Endothelial cell of umbilical vein (primary cell): Measurements from ENCODE around the gene SAMD4B. TPM values are rescaled to one million over a fixed set of nuclear protein-coding genes. Genes with fewer than 3 reads are reported as not detected.

Experiments used
- BruUV-seq: library from RNA; stranded (reverse); fragments of 400-500 nt; replicated peaks from 2 replicates; lab custom pipeline; 2021; lab: Mats Ljungman, UMichigan
- CTCF ChIA-PET: fragments of 300-600, 350-600 bp; sonication (Branson Sonifier 250); formaldehyde crosslinking; loops from one replicate; lab custom pipeline; 2021; ENCODE audit warnings: antibody characterized with exemption, inconsistent platforms; lab: Charles Lee
- POLR2A ChIA-PET: fragments of 300-600, 350-600 bp; sonication (Branson Sonifier 250); formaldehyde crosslinking; loops from one replicate; lab custom pipeline; 2021; ENCODE audit warnings: antibody characterized with exemption, inconsistent platforms; lab: Charles Lee
- DNase-seq: peaks from one replicate; pipeline ENCODE4 v3.0.0-alpha.2; 2011; ENCODE audit warnings: low read depth, low spot score
- FAIRE-seq: peaks from 2 replicates; lab custom pipeline; 2011; peaks lifted over from hg19 to GRCh38; lab: Jason Lieb, UNC
- H2AFZ ChIP-seq: 2 replicates; pipeline ENCODE4 v1.6.0; 2012; ENCODE audit warnings: low read depth, low read length, control low read depth, inconsistent platforms
- H3K27ac ChIP-seq: 2 replicates; pipeline ENCODE4 v1.5.1; 2011; ENCODE audit warnings: low read depth, mild to moderate bottlenecking, control low read depth, low read length, moderate library complexity; ENCODE audit not compliant: insufficient read depth
- H3K27me3 ChIP-seq, 2 experiments: 2 replicates each; pipeline versions ENCODE4 v1.6.0 to v1.6.1; 2011; ENCODE audit warnings: low read length in 2 of 2, mixed read lengths in 1 of 2; ENCODE audit not compliant: control insufficient read depth in 2 of 2, insufficient read depth in 2 of 2
- H3K36me3 ChIP-seq, 2 experiments: 2 replicates in 1 of 2; 3 replicates in 1 of 2; pipeline ENCODE4 v1.5.1; 2011; ENCODE audit warnings: low read length in 2 of 2, mild to moderate bottlenecking in 1 of 2, moderate library complexity in 1 of 2; ENCODE audit not compliant: control insufficient read depth in 2 of 2, insufficient read depth in 2 of 2; ENCODE audit errors: extremely low read depth in 1 of 2
- H3K4me1 ChIP-seq: 3 replicates; pipeline ENCODE4 v1.5.1; 2011; ENCODE audit warnings: mild to moderate bottlenecking, low read length; ENCODE audit not compliant: control insufficient read depth, insufficient read depth; ENCODE audit errors: extremely low read depth
- H3K4me2 ChIP-seq: 2 replicates; pipeline ENCODE4 v1.6.1; 2011; ENCODE audit warnings: low read length, control low read depth, mixed read lengths; ENCODE audit not compliant: insufficient read depth
- H3K4me3 ChIP-seq, 3 experiments: fragments of 200-600 bp in 1 of 3; sonication (generic), shearing (Covaris generic) in 1 of 3; replicated peaks in 1 of 3; 2 replicates each; pipeline ENCODE4 v1.5.1; 2011 to 2016; ENCODE audit warnings: control low read depth in 3 of 3, low read length in 3 of 3, mild to moderate bottlenecking in 2 of 3, inconsistent platforms in 1 of 3, low read depth in 1 of 3, moderate library complexity in 1 of 3; ENCODE audit not compliant: insufficient read depth in 1 of 3
- H3K79me2 ChIP-seq: 2 replicates; pipeline ENCODE4 v1.6.0; 2012; ENCODE audit warnings: low read length, inconsistent platforms; ENCODE audit not compliant: control insufficient read depth, insufficient read depth
- H3K9ac ChIP-seq: replicated peaks from 2 replicates; pipeline ENCODE3; 2011; ENCODE audit warnings: low read length, control low read depth; ENCODE audit not compliant: insufficient read depth; ENCODE audit errors: extremely low read depth
- H3K9me1 ChIP-seq: replicated peaks from 3 replicates; pipeline ENCODE4 v1.6.0; 2011; ENCODE audit warnings: mild to moderate bottlenecking, low read length; ENCODE audit not compliant: control insufficient read depth, insufficient read depth; ENCODE audit errors: extremely low read depth
- H3K9me3 ChIP-seq: replicated peaks from 2 replicates; pipeline ENCODE4 v1.5.1; 2012; ENCODE audit warnings: low read length, inconsistent platforms; ENCODE audit not compliant: control insufficient read depth, insufficient read depth
- H4K20me1 ChIP-seq: replicated peaks from 2 replicates; pipeline ENCODE3; 2011; ENCODE audit warnings: mild to moderate bottlenecking, low read length; ENCODE audit not compliant: control insufficient read depth, insufficient read depth; ENCODE audit errors: extremely low read depth
- GATA2 ChIP-seq: IDR thresholded peaks from 2 replicates; pipeline ENCODE4 v1.7.0; 2011; ENCODE audit warnings: low read depth, mild to moderate bottlenecking, moderate library complexity, mixed read lengths, low read length; ENCODE audit not compliant: insufficient read length, insufficient read depth
- JUN ChIP-seq: IDR thresholded peaks from 2 replicates; pipeline ENCODE4 v1.6.1; 2011; ENCODE audit warnings: borderline replicate concordance, low read depth; ENCODE audit not compliant: insufficient read length, insufficient read depth
- MYC ChIP-seq: IDR thresholded peaks from one replicate; pipeline ENCODE4 v1.6.1; 2011; ENCODE audit warnings: mild to moderate bottlenecking, low read depth, low read length
- POLR2AphosphoS5 ChIP-seq: IDR thresholded peaks from 2 replicates; pipeline ENCODE4 v1.6.1; 2012; ENCODE audit warnings: low read depth, mild to moderate bottlenecking, control low read depth, low read length, moderate library complexity; ENCODE audit not compliant: insufficient read depth
- dilution Hi-C: fragments of 300-500 bp; cut with MboI; formaldehyde crosslinking; loops from one replicate; pipeline ENCODE4 v1.15.0; 2019; ENCODE audit warnings: low sequenced_read_pairs; ENCODE audit not compliant: extremely low pct_ligation_motif_present
- intact Hi-C: fragments of 100-400 bp; cut with micrococcal nuclease; formaldehyde crosslinking; loops from one replicate; pipeline ENCODE4 v1.10.0; 2022
- polyA plus RNA-seq, 4 experiments: library from polyadenylated mRNA; depleted of rRNA in 3 of 4; stranded (reverse) in 3 of 4; unstranded in 1 of 4; fragments of >200 nt; gene quantifications; 2 replicates each; pipeline versions ENCODE4 v1.2.1 to v1.2.3, GENCODE V29; 2011 to 2012; ENCODE audit warnings: missing spikeins in 1 of 4
- total RNA-seq: library from RNA; stranded (reverse); gene quantifications from 2 replicates; pipeline ENCODE4 v1.2.3, GENCODE V29; 2021
- TF ChIP-seq, protein P1 (sequence below), 2 donors: IDR thresholded peaks; 1 replicate in 1 of 2; 2 replicates in 1 of 2; pipeline ENCODE4 v1.5.1; 2011; ENCODE audit warnings: low read length in 2 of 2, mild to moderate bottlenecking in 2 of 2, moderate library complexity in 2 of 2, control low read depth in 1 of 2, inconsistent platforms in 1 of 2, low read depth in 1 of 2; ENCODE audit not compliant: insufficient read depth in 1 of 2; ENCODE audit errors: extremely low read depth in 1 of 2
- TF ChIP-seq, protein P2 (sequence below): IDR thresholded peaks from 2 replicates; pipeline ENCODE4 v1.6.1; 2011; ENCODE audit not compliant: insufficient read depth, insufficient read length

Gene SAMD4B
- total and polyA plus RNA-seq, 2 donors (not counting 3 experiments of a cell fraction or from before 2014, with no cell fraction given), result 82.1 to 84.2 TPM

DNA sequence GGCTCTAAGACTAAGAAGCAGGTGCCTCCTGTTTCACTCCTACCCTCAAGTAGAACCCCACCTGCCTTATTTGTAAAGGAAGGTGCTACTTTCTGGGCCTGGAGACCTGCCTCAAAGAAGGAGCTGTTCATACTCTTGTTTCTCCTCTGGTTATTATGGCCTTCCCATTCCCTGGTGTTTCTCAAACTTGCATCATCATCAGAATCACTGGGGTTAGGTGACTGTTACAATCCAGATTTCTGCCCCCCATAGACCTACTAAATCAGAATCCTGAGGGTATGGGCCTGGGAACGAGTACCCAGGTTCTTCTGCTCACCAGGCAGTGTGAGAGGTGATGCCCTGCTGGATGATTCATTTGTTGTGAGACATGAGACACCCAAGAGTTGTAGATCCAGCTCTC, 18.4 kb downstream of the SAMD4B start:
- H3K27ac ChIP-seq, result no peak overlapping the region
- dilution Hi-C loops, result no loop called here
- no peak overlapping the region for H2AFZ ChIP-seq
- BruUV-seq, result no TSS peak
- H3K9ac ChIP-seq, result no peak overlapping the region
- no peak overlapping the region for H3K4me3 ChIP-seq
- H3K27me3 ChIP-seq, result no peaks in the 10 kb centered on the region
- ChIA-PET CTCF (no interaction called here), POLR2A (no interaction called here)
- FAIRE-seq (no peak), DNase-seq (no peak)
- peaks cover 15 to 42% of the 10 kb centered on the region in 2 experiments for H3K36me3 ChIP-seq
- no peak overlapping the region for H3K4me2 ChIP-seq
- H4K20me1 ChIP-seq, result no peaks in the 10 kb centered on the region
- intact Hi-C loops, result no loop called here
- no peaks in the 10 kb centered on the region for H3K9me1 ChIP-seq
- TF ChIP-seq, protein P1, sequence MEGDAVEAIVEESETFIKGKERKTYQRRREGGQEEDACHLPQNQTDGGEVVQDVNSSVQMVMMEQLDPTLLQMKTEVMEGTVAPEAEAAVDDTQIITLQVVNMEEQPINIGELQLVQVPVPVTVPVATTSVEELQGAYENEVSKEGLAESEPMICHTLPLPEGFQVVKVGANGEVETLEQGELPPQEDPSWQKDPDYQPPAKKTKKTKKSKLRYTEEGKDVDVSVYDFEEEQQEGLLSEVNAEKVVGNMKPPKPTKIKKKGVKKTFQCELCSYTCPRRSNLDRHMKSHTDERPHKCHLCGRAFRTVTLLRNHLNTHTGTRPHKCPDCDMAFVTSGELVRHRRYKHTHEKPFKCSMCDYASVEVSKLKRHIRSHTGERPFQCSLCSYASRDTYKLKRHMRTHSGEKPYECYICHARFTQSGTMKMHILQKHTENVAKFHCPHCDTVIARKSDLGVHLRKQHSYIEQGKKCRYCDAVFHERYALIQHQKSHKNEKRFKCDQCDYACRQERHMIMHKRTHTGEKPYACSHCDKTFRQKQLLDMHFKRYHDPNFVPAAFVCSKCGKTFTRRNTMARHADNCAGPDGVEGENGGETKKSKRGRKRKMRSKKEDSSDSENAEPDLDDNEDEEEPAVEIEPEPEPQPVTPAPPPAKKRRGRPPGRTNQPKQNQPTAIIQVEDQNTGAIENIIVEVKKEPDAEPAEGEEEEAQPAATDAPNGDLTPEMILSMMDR (IDR thresholded peaks at IDR 0.05; ENCODE audit: extremely low read depth in 1 of 2, insufficient read depth in 1 of 2, low read depth in 1 of 2, low read length in 2 of 2), result no peak
- TF ChIP-seq MYC (no peak), GATA2 (no peak), POLR2AphosphoS5 (no peak), JUN (no peak)
- TF ChIP-seq, protein P2, sequence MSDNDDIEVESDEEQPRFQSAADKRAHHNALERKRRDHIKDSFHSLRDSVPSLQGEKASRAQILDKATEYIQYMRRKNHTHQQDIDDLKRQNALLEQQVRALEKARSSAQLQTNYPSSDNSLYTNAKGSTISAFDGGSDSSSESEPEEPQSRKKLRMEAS, result no peak
- H3K79me2 ChIP-seq, result no peaks in the 10 kb centered on the region
- no peaks in the 10 kb centered on the region for H3K9me3 ChIP-seq
- peaks cover 12% of the 10 kb centered on the region for H3K4me1 ChIP-seq
